ENCODE data around the gene TICRR.

The TICRR gene

DNA sequence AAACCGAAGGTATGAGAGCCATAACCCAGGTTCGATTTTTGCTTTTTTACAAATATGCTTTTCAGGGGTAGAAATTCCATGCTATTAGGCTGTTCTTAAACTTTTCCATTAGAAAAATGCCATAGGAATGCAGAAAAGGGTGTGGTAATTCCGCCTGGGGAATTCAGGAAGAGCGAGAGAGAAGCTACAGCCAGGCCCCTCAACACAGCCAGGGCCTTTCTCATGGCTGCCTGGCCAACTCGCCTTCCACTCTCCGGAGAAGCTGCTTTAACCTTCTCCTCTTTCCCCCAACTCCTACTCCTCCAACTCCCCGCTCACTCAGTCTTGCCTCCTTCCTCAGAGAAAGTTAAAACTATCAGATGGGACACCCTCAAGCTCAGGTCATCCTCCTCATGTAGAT lies 9.1 kb upstream of the TICRR start:
- TF ChIP-seq L3MBTL2 (conservative IDR thresholded peaks at IDR 0.05): no peak
- ChIA-PET CTCF (no interaction called here), POLR2A (interaction anchor here (2.6 kb wide), 1 partner anchor 9 kb away, joined by 26 read pairs; the partner anchor contains the start of gene TICRR)
- no peak for DNase-seq (ENCODE audit: extremely low spot score)

DNA sequence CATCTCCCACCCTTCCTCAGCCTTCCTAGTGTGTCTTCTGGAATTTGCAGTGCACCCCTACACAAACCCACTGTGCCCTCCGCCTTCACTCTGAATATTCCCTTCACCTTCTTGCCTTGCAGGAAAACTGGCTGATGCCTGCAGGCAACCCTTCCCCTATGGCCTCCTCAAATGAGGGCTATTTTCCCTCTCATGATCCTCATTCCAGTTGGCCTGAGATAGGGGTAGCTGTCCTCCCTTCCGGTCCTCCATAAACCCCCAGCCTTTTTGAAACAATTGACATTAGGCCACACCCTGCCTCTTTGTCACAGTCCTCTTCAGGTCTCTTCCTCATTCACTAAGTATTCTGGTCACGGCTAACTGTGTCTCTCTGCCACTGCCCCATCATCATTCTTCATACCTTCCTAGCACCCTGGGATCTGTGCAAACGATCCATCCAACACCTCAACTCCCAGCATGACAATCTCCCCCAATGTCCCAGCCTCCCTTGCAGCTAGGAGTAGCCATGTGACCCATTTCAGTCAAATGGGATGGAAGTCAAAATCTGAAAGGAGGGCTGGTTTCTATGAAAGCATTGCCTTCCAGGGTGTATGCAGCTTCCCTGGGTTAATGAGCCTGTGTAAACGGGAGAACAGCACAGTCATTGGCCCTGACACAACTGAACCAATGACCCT lies 8.5 kb upstream of the TICRR start:
- DNase-seq (ENCODE audit: extremely low spot score): no peak
- TF ChIP-seq SUZ12 (IDR thresholded peaks at IDR 0.05) (no peak), FOXA1 (IDR thresholded peaks at IDR 0.05) (no peak), HDGF (IDR thresholded peaks at IDR 0.05; ENCODE audit: borderline replicate concordance) (no peak), ARNT (IDR thresholded peaks at IDR 0.05) (no peak), SP1 (IDR thresholded peaks at IDR 0.05) (no peak), CTBP1 (IDR thresholded peaks at IDR 0.05; ENCODE audit: borderline replicate concordance) (no peak)
- TF ChIP-seq, protein P1, sequence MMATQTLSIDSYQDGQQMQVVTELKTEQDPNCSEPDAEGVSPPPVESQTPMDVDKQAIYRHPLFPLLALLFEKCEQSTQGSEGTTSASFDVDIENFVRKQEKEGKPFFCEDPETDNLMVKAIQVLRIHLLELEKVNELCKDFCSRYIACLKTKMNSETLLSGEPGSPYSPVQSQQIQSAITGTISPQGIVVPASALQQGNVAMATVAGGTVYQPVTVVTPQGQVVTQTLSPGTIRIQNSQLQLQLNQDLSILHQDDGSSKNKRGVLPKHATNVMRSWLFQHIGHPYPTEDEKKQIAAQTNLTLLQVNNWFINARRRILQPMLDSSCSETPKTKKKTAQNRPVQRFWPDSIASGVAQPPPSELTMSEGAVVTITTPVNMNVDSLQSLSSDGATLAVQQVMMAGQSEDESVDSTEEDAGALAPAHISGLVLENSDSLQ (IDR thresholded peaks at IDR 0.05): no peak
- ChIA-PET POLR2A (interaction anchor here (2.6 kb wide), 1 partner anchor 8 kb away, joined by 26 read pairs; the partner anchor contains the start of gene TICRR), CTCF (no interaction called here)

DNA sequence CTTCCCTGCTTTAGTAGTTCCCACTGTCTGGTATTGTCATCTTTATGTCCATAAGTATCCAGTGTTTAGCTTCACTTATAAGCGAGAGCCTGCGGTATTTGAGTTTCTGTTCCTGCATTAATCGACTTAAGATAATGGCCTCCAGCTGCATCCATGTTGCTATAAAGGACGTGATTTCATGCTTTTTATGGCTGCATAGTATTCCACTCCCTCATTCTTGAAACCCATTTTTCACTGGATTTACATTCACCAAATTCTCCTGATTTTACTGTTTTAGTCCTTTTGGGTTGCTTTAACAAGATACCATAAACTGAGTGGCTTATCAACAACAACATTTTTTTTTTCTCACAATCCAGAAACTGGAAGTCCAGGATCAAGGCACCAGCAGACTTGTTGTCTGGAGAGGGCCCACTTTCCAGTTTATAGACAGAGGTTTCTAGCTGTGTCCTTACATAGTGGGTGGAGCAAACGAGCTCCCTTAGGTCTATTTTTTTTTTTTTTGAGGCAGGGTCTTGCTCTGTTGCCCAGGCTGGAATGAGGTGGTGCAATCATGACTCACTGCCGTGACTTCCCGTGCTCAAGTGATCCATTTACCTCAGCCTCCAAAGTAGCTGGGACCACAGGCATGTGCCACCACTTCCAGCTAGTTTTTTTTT lies 6.1 kb upstream of the TICRR start:
- no peak for DNase-seq (ENCODE audit: extremely low spot score)
- CTCF ChIA-PET: interaction anchor here (0.9 kb wide), 1 partner anchor 75 kb away, joined by 3 read pairs; no protein-coding TSS in a partner anchor
- POLR2A ChIA-PET: no interaction called here
- no peak for TF ChIP-seq SUZ12 (IDR thresholded peaks at IDR 0.05)
- TF ChIP-seq, protein P1 (IDR thresholded peaks at IDR 0.05): no peak
- TF ChIP-seq SP1 (IDR thresholded peaks at IDR 0.05): no peak
- TF ChIP-seq BHLHE40 (IDR thresholded peaks at IDR 0.05; ENCODE audit: borderline replicate concordance): no peak
- no peak for TF ChIP-seq FOXM1 (IDR thresholded peaks at IDR 0.05; ENCODE audit: borderline replicate concordance)
- TF ChIP-seq NFRKB (IDR thresholded peaks at IDR 0.05): no peak
- no peak for TF ChIP-seq LEF1 (IDR thresholded peaks at IDR 0.05; ENCODE audit: borderline replicate concordance)

DNA sequence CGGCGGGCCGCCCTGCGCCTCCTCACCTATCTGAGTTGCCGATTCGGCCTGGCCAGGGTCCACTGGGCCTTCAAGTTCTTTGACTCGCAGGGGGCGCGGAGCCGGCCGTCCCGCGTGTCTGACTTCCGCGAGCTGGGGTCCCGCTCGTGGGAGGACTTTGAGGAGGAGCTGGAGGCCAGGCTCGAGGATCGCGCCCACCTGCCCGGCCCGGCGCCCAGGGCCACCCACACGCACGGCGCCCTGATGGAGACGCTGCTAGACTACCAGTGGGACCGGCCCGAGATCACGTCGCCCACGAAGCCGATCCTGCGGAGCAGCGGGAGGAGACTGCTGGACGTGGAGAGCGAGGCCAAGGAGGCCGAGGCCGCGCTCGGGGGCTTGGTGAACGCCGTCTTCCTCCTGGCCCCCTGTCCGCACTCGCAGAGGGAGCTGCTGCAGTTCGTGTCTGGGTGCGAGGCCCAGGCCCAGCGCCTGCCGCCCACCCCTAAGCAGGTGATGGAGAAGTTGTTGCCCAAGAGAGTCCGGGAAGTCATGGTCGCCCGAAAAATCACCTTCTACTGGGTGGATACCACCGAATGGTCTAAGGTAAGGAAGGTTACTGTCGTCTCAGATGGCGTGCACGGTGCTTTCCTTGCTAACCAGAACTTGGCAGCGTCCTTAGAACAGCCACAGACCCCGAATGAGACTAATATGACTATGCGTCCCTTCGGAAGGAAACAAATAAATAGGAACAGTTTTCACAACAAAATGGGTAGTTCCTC lies 567 bp downstream of the TICRR start:
- TF ChIP-seq L3MBTL2 (conservative IDR thresholded peaks at IDR 0.05) (peak; percentile 64), LEF1 (IDR thresholded peaks at IDR 0.05; ENCODE audit: borderline replicate concordance) (no peak)
- DNase-seq (ENCODE audit: extremely low spot score): no peak
- ChIA-PET POLR2A (interaction anchor here (0.6 to 2.0 kb wide), 50 partner anchors 8 to 922 kb away, joined by 3 to 44 read pairs (median 4); partner anchors contain the start of gene POLG), CTCF (interaction anchor here (1.0 to 1.5 kb wide), 3 partner anchors 13 to 217 kb away, joined by 3 to 8 read pairs (median 4); no protein-coding TSS in a partner anchor)

DNA sequence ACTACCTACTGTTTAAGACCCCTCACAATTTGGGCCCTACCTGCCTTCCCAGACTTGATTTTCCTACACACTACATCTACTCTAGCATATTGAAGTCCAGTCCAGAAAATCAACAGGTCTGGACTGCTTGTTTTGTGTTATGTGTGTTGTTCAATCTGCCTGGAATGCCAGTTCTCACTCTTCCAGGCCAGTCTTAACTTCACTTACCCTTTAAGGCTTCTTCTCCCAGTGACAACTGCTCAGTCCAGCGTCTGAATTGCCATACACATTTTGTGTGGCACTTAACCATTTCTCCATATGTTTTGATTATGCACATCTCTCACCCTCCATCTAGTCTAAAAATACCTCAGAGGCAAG lies 1.1 kb downstream of the TICRR start:
- CTCF ChIA-PET: interaction anchor here (1.2 kb wide), 1 partner anchor 12 kb away, joined by 3 read pairs; no protein-coding TSS in a partner anchor
- TF ChIP-seq L3MBTL2 (conservative IDR thresholded peaks at IDR 0.05) (no peak), HDGF (IDR thresholded peaks at IDR 0.05; ENCODE audit: borderline replicate concordance) (no peak), BHLHE40 (IDR thresholded peaks at IDR 0.05; ENCODE audit: borderline replicate concordance) (no peak), TARDBP (IDR thresholded peaks at IDR 0.05) (no peak), SP1 (IDR thresholded peaks at IDR 0.05) (no peak), FOXM1 (IDR thresholded peaks at IDR 0.05; ENCODE audit: borderline replicate concordance) (no peak), FOXA1 (IDR thresholded peaks at IDR 0.05) (no peak), SUZ12 (IDR thresholded peaks at IDR 0.05) (no peak), ARNT (IDR thresholded peaks at IDR 0.05) (no peak), NFRKB (IDR thresholded peaks at IDR 0.05) (no peak), CTBP1 (IDR thresholded peaks at IDR 0.05; ENCODE audit: borderline replicate concordance) (no peak), FOXK2 (IDR thresholded peaks at IDR 0.05) (no peak), LEF1 (IDR thresholded peaks at IDR 0.05; ENCODE audit: borderline replicate concordance) (no peak), ZNF384 (IDR thresholded peaks at IDR 0.05) (no peak), ELF4 (IDR thresholded peaks at IDR 0.05) (no peak)
- no peak for DNase-seq (ENCODE audit: extremely low spot score)
- POLR2A ChIA-PET: interaction anchor here (0.6 kb wide), 1 partner anchor 10 kb away, joined by 3 read pairs; no protein-coding TSS in a partner anchor

DNA sequence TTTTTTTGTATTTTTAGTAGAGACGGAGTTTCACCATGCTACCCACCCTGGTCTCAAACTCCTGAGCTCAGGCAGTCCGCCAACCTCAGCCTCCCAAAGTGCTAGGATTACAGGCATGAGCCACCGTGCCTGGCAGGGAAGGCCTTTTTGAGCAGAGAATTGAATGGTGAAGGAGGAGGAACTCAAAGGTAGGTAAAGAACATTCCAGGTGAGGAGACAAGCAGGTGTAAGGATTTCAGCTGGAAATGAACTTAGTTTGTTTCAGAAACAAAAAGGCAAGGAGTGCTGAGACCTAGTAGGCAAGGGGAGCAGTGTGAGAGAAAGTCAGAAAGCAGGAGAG lies 2.5 kb downstream of the TICRR start:
- TF ChIP-seq ZNF384 (IDR thresholded peaks at IDR 0.05) (no peak), LEF1 (IDR thresholded peaks at IDR 0.05; ENCODE audit: borderline replicate concordance) (no peak), FOXK2 (IDR thresholded peaks at IDR 0.05) (no peak), FOXM1 (IDR thresholded peaks at IDR 0.05; ENCODE audit: borderline replicate concordance) (no peak), CTBP1 (IDR thresholded peaks at IDR 0.05; ENCODE audit: borderline replicate concordance) (no peak), FOXA1 (IDR thresholded peaks at IDR 0.05) (no peak), L3MBTL2 (conservative IDR thresholded peaks at IDR 0.05) (no peak), ELF4 (IDR thresholded peaks at IDR 0.05) (no peak), TARDBP (IDR thresholded peaks at IDR 0.05) (no peak), ARNT (IDR thresholded peaks at IDR 0.05) (no peak), NFRKB (IDR thresholded peaks at IDR 0.05) (no peak), SUZ12 (IDR thresholded peaks at IDR 0.05) (no peak)
- POLR2A ChIA-PET: no interaction called here
- CTCF ChIA-PET: interaction anchor here (0.6 to 1.7 kb wide), 3 partner anchors 23 to 86 kb away, joined by 3 to 4 read pairs (median 4); no protein-coding TSS in a partner anchor
- DNase-seq (ENCODE audit: extremely low spot score): no peak
